GM18526 (cell line): Measurements from ENCODE around the gene TET1.

Experiments
- POLR2A ChIP-seq: IDR thresholded peaks from 3 replicates; pipeline ENCODE4 v1.6.1; 2011; ENCODE audit not compliant: insufficient read length; ENCODE audit errors: extremely low read depth

TET1 gene

GRCh38 chr10:68732651-68733050, 172.5 kb downstream of the TET1 start:
- no peak for TF ChIP-seq POLR2A

DNA sequence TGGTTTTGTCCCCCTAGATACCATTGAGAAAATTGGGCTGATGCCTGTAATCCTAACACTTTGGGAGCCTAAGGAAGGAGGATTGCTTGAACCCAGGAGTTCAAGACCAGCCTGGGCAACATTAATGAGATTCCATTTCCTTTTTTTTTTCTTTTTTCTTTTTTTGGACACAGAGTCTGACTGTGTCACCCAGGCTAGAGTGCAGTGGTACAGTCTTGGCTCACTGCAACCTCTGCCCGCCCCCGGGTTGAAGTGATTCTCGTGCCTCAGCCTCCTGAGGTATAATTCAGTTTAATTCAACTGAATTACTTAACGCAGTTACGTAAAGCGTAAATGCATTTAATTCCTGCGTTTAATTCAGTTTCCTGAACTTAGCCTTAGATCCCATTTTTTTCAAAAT, 174.2 kb downstream of the TET1 start:
- no peak for TF ChIP-seq POLR2A

- no peak for TF ChIP-seq POLR2A
These were observed 175.0 kb downstream of the TET1 start for GRCh38 chr10:68735119-68735518.

DNA sequence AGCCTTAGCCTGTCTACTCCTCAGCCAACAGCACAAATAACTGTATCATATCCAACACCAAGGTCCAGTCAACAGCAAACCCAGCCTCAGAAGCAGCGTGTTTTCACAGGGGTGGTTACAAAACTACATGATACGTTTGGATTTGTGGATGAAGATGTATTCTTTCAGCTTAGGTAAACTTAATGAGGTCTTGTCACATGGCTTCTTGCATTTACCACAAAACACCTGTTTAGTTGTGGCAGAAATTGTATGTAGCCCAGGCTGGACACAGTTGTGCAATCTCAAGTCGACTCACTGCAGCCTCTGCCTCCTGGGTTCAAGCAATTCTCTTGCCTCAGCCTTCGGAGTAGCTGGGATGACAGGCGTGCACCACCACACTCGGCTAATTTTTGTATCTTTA, 182.3 kb downstream of the TET1 start:
- TF ChIP-seq POLR2A: no peak
